HL-60 (cell line): ENCODE results near the gene OSBPL6.

Source experiments
- DNase-seq, 2 experiments: peaks; one replicate each; pipeline ENCODE4 v3.0.0-alpha.2; 2010 to 2020; ENCODE audit warnings: low read depth in 1 of 2, low spot score in 1 of 2
- H3K27ac ChIP-seq: fragments of 250-450 bp; sonication (Bioruptor Pico); replicated peaks from 2 replicates; pipeline ENCODE4 v1.5.1; 2020; ENCODE audit warnings: mild to moderate bottlenecking, moderate library complexity
- H3K27me3 ChIP-seq: fragments of 250-450 bp; sonication (Bioruptor Pico); 2 replicates; pipeline ENCODE4 v1.5.1; 2021; ENCODE audit warnings: mild to moderate bottlenecking, moderate library complexity; ENCODE audit not compliant: insufficient read depth, poor library complexity, severe bottlenecking
- H3K4me3 ChIP-seq: replicated peaks from 2 replicates; pipeline ENCODE4 v1.5.1; 2011; ENCODE audit warnings: mild to moderate bottlenecking, control low read depth, low read length; ENCODE audit not compliant: insufficient read depth
- GABPA ChIP-seq: IDR thresholded peaks from 2 replicates; pipeline ENCODE4 v1.6.1; 2012; ENCODE audit warnings: low read depth
- POLR2AphosphoS5 ChIP-seq: IDR thresholded peaks from 2 replicates; pipeline ENCODE4 v1.6.1; 2012; ENCODE audit warnings: low read depth
- REST ChIP-seq: IDR thresholded peaks from 2 replicates; pipeline ENCODE4 v1.6.1; 2012; ENCODE audit warnings: low read depth; ENCODE audit not compliant: insufficient replicate concordance
- SPI1 ChIP-seq: IDR thresholded peaks from 2 replicates; pipeline ENCODE4 v1.6.1; 2012; ENCODE audit warnings: low read depth, mild to moderate bottlenecking, borderline replicate concordance
- TF ChIP-seq, protein P1 (sequence below): IDR thresholded peaks from one replicate; pipeline ENCODE4 v1.5.1; 2011; ENCODE audit warnings: low read length, control low read depth, inconsistent platforms; ENCODE audit not compliant: insufficient read depth

The OSBPL6 gene

DNA sequence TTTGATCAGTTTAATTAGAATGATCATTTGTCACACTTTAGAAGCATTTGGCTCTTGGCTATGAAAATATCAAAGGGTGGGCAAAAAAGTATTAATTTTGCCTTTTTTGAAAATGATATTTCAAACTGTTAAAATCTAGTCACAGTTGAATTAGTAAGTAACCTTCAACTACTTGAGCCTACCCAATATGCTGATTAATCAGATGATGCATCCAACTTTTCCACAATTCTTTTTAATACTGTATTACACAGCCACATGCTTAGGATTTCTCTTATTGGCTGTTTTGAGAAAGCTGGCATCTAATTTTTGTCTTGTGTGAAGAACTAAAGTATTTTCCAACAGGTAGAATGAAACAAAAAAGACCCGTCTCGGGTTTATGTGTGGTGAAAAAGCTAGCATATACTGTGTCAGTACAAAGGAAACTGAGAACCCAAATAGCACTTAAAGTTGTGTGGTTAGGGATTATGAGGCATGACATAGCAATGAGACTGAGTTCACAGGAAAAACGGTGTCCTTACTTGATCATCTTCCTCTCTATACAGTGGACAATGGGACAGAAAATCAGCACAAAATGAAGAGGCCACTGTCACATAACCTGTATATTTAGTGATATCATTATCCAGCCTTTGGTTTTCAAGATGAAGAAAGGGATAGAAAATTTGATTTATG, 11.7 kb downstream of the OSBPL6 start:
- no peaks in the 10 kb centered on the region for H3K27me3 ChIP-seq
- no peak for DNase-seq
- TF ChIP-seq SPI1, result no peak
- no peak overlapping the region for H3K27ac ChIP-seq
- H3K4me3 ChIP-seq, result no peak overlapping the region

GRCh38 chr2:178208336-178208735, 14.0 kb downstream of the OSBPL6 start:
- no peak overlapping the region for H3K4me3 ChIP-seq
- TF ChIP-seq POLR2AphosphoS5 (no peak), SPI1 (no peak), GABPA (no peak), REST (no peak)
- TF ChIP-seq, protein P1, sequence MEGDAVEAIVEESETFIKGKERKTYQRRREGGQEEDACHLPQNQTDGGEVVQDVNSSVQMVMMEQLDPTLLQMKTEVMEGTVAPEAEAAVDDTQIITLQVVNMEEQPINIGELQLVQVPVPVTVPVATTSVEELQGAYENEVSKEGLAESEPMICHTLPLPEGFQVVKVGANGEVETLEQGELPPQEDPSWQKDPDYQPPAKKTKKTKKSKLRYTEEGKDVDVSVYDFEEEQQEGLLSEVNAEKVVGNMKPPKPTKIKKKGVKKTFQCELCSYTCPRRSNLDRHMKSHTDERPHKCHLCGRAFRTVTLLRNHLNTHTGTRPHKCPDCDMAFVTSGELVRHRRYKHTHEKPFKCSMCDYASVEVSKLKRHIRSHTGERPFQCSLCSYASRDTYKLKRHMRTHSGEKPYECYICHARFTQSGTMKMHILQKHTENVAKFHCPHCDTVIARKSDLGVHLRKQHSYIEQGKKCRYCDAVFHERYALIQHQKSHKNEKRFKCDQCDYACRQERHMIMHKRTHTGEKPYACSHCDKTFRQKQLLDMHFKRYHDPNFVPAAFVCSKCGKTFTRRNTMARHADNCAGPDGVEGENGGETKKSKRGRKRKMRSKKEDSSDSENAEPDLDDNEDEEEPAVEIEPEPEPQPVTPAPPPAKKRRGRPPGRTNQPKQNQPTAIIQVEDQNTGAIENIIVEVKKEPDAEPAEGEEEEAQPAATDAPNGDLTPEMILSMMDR, result no peak

DNA sequence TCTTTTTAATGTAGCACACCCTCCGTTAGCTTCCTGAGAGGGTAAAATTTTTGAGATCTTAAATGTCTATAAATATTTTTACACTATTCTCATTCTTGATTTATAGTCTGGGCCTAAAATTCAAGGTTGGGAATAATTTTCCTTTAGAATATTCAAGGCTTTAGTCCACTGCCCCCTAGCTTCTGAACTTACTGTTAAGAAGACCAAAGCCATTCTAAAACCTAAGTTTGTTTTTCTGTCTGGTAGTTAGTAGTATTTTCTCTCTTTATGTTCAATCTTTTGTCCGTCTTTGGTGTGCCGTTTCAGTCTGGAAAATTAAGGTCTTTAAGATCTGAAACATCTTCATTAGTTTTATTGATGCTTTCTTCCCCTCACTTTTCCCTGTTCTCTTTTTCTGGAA, 14.5 kb downstream of the OSBPL6 start:
- Histone ChIP-seq H3K27me3 (no peaks in the 10 kb centered on the region), H3K4me3 (no peak overlapping the region), H3K27ac (no peak overlapping the region)
- TF ChIP-seq, protein P1, result no peak
- TF ChIP-seq REST (no peak), SPI1 (no peak)
- no peak for DNase-seq

More at GRCh38 chr2:178208336-178208735, 14.0 kb downstream of the OSBPL6 start:
- no peak for DNase-seq
- Histone ChIP-seq H3K27ac (no peak overlapping the region), H3K27me3 (no peaks in the 10 kb centered on the region)

GRCh38 chr2:178211460-178211859, 17.1 kb downstream of the OSBPL6 start:
- H3K27me3 ChIP-seq, result no peaks in the 10 kb centered on the region
- no peak for DNase-seq
- no peak overlapping the region for H3K27ac ChIP-seq
- H3K4me3 ChIP-seq, result no peak overlapping the region
- TF ChIP-seq SPI1 (no peak), POLR2AphosphoS5 (no peak)
- TF ChIP-seq, protein P1, result no peak
